Measurements from ENCODE around the gene SLC44A3. TPM values are rescaled to one million over a fixed set of nuclear protein-coding genes. Genes with fewer than 3 reads are reported as not detected.

The SLC44A3 gene
- total and polyA plus RNA-seq, 2 of the 8 experiments (the other 6 are each of a cell fraction or from before 2014, with no cell fraction given): 4.2 to 5.0 TPM

DNA sequence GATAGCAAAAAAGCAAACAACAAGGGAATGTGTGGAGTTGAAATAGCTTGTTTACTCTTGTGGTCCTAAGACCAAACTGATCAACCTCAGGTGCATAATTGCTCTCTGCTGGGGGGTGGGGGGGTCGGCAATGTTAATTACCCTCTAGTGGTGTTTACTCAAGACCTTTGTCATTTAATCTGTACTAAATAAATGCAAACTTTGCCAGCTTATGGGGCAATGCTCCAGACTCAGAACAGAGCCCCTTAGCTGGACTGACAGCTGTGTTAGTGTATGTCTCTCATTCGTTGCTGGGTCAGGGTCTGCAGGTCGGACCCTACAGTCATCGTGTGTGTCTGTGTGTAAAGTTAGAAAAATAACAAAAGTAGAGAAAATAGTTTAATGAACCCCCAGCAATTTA is 7.2 kb upstream of the SLC44A3 start (continued):
- TF ChIP-seq SIX5 (IDR thresholded peaks at IDR 0.05; ENCODE audit: low read depth, low read length) (no peak), SUZ12 (IDR thresholded peaks at IDR 0.05; ENCODE audit: low read length) (no peak), CTBP2 (IDR thresholded peaks at IDR 0.05; ENCODE audit: borderline replicate concordance, insufficient read depth, insufficient read length, low read length) (no peak)

Data from H1 (cell line).